ENCODE results near the gene BUB1B.
"Not testable (repeated sequence)": the region's sequence is repeated elsewhere in the genome, so short reads cannot be mapped to it uniquely, and the experiment has no call there.

BUB1B gene, protein sequence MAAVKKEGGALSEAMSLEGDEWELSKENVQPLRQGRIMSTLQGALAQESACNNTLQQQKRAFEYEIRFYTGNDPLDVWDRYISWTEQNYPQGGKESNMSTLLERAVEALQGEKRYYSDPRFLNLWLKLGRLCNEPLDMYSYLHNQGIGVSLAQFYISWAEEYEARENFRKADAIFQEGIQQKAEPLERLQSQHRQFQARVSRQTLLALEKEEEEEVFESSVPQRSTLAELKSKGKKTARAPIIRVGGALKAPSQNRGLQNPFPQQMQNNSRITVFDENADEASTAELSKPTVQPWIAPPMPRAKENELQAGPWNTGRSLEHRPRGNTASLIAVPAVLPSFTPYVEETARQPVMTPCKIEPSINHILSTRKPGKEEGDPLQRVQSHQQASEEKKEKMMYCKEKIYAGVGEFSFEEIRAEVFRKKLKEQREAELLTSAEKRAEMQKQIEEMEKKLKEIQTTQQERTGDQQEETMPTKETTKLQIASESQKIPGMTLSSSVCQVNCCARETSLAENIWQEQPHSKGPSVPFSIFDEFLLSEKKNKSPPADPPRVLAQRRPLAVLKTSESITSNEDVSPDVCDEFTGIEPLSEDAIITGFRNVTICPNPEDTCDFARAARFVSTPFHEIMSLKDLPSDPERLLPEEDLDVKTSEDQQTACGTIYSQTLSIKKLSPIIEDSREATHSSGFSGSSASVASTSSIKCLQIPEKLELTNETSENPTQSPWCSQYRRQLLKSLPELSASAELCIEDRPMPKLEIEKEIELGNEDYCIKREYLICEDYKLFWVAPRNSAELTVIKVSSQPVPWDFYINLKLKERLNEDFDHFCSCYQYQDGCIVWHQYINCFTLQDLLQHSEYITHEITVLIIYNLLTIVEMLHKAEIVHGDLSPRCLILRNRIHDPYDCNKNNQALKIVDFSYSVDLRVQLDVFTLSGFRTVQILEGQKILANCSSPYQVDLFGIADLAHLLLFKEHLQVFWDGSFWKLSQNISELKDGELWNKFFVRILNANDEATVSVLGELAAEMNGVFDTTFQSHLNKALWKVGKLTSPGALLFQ

DNA sequence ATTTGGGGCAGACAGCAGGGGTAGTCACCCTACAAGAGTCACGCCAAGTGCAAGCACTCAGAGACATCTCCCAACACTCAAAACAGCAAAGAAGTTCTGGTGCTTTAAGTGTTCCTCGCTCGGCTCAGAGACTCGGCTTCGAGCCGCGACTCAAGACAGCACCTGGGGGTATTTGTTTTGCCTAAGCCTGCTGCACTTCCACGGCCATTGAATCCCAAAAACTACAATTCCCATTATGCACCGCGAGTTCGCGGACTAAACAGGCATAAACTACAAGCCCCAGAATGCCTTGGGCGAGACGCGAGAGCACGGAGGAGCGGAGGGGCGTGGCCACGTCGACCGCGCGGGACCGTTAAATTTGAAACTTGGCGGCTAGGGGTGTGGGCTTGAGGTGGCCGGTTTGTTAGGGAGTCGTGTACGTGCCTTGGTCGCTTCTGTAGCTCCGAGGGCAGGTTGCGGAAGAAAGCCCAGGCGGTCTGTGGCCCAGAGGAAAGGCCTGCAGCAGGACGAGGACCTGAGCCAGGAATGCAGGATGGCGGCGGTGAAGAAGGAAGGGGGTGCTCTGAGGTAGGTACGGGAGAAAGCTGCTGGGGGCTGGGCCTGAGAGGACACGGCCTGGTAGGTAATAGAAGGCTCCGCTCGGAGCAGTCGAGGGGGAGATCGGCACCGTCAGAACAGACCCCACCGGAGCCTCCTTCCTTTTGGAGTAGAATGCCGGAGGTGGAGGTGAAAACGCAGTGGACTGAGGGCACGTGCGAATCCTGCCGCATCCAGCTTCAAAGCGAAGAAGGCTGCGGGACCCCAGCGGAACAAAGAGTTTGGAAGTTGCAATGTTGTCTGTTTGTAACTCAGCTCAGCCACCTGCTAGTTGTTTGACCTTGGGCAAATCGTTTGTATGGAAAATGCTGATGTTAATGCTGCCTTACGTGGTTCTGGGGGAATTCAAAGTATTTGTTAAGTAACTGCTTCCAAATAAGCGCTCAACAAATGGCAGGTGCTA, at the start of gene BUB1B:
Gene BUB1B (plus strand): TSS at position 381 of the 1,000 bp plus-strand sequence. CDS start 152 bp downstream, at position 533.
- DNase-seq = peak; percentile 93

DNA sequence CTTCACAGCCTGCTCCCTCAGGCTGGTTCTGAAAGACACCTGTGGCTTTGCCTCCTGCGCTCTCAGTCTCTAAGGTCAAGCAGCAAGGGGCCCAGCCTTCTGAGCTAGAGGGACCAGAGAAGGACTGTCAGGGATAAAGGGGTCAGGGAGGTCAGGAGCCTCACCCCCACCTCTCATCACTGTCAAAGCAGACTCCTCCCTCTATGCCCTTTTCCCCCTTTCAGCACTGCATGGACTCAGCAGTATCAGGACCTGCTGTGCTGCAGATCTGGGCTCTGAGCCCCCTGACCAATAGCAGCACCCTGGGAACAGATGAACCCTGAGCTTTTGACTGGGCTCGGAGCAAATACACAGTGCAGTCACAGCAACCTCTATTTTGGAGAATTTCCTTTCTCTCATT, 49.0 kb upstream of the BUB1B start:
- DNase-seq = no peak

DNA sequence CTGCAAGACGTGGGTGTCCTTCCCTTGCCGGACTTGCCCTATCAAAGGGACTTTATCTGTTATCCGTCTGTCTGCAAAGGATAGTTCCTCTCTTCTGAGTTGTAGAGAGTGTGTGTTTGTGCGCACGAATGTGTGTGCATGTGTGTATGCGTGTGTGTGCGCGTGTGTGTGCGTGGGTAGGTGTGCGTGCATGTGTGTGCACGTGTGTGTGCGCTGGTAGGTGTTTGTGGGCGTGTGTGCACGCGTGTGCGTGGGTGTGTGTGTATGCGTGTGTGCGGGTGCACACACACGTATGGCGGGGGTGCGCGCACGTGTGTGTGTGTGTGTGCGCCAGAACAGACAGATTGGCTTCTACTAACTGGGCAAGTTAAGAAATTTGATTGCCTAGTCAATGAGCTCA, 48.1 kb upstream of the BUB1B start:
- no peak for DNase-seq

DNA sequence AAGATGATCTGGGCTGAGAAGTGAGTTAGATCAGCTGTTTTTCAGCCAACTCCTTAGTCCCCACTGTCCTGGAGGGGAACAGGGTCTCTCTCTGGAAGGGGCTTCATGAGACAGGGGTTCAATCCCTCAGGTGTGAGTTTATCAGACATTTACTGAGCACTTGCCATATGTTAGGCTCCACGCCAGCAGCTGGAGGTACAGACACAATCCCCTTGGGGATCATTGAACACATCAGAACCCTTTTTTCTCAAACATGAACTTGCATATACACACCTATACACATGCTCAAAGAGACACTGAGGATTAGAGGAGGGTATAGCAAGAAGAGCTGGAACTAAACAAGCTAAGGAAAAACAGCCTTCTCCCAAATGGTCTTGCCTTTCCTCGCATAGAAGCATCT, 46.7 kb upstream of the BUB1B start:
- DNase-seq = no peak

DNA sequence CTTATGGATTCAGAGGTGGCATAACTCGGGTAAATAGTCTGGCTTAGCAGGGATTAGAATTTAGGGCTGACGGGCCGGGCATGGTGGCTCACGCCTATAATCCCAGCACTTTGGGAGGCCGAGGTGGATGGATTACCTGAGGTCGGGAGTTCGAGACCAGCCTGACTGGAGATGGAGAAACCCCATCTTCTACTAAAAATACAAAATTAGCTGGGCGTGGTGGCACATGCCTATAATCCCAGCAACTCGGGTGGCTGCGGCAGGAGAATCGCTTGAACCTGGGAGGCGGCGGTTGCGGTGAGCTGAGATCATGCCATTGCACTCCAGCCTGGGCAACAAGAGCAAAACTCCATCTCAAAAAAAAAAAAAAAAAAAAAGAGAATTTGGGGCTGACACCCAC, 45.8 kb upstream of the BUB1B start:
- DNase-seq = not testable (repeated sequence)

DNA sequence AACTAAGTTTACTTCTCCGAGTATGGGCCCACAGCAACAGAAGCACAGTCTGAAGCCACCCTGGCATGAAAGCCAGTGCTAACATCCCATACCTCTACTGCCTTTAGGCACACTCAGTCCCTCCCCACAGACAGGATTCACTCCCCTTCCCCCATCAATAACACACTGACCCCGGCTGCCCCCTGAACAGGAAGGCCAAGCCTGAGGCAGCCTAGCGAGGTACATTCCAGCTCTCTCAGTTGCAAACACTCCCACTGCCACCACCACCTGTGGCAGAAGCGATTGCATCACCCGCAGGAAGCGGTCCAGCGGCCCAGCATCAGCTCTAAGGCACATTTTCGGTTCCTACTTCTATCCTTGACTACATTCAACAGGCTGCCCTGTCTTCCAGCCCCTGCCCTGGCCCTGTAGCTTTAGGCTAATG, 45.2 kb upstream of the BUB1B start:
- peak; percentile 84 for DNase-seq

DNA sequence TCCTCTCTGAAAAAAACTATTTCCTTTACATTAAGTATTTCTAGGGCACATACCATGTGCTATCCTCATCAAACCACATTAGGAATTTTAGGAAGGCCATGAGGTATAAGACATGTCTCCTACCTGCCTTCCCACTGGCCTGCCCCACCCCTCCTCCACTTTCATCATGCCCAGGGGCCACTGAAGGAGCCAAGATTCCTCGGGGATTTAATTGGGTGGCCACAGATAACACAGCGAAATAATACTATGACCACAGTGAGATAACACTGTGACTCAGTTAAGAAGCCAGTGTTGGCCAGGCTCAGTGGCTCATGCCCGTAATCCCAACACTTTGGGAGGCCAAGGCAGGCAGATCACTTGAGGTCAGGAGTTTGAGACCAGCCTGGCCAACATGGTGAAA, 42.4 kb upstream of the BUB1B start:
- DNase-seq = no peak

DNA sequence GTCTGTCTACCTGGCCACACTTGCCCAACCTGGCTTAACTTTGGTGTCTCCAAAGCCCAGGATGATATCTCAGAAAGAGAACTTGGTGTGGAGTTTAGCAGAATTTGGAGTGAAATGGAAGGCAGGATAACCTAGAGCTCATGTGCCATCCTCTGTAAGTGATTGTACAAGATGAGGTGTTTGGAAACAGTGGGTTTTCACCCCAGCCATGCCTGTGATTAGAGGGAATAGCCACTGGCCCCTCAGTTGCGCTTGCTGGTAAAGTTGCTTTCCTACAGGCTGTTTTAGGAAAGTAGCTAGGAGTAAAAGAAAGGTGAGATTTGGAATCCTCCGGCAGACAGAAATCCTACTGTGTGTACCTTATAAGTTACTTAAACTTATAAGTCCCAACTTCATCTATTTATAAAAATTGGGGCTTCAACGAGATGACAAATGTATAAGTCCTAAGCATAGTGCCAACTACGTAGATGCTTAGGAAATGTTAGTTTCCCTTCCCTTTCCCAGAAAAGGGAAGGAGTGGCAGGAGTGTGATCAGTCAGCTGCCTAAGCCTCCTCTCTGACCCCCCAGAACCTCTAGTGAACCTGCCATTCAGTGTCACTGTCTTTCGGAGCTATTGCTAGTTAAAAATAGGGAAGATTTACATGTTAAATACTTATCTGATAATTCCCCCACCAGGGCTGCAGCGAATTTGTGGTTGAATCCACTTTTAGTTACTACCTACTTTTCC, 38.8 kb upstream of the BUB1B start:
- no peak for DNase-seq

DNA sequence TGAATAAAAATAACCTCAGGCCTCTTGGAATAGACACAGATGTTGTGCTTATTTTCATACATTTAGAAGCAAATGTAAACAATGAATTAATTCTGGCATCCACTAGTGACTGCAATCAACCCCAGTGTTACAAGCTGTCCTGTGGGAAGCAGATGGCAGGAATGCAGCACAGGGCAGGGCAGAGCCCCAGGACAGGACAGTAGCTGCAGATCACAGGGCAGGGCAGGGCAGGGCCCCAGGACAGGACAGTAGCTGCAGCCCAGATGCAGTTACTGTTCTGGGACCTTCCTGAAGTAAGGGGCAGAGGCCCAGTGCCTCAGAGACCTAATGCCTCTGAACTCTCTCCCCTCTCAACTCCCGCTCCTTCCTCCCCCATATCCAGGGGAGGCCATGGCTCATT, 37.9 kb upstream of the BUB1B start:
- not testable (repeated sequence) for DNase-seq

DNA sequence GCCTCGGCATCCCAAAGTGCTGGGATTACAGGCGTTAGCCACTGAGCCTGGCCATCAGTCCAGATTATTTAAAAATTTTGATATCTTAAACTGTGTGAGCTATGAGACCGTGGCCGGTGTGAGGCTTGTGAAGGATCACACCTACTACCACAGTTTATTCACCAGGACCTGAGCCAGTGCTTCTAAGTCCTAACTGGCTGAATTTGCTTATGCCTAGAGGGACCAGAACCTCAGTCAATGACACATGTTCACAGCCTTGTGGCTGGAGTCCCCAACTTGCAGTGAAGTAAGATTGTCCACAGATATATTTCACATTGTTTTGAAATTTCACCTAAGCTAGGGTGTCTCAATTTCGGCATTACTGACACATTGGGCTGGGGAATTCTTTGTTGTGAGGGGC, 37.0 kb upstream of the BUB1B start:
- peak; percentile 38 for DNase-seq

DNA sequence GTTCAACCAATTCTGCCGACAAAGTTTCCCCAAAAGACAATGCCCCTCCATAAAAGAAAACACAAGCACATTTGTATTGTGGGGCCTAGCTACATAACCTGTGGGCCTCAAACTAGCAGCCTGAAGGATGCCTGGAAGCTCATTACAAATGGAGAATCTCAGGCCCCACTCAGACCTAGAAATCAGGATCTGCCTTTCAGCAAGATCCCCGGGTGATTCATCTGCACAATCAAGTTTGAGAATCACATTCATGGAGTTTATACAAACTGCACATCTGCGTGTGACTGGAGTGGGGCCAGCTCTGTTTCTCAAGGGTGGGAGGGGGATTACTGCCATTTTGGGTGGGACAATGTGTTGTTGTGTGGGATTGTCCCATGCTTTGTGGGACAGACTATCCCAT, 36.5 kb upstream of the BUB1B start:
- not testable (repeated sequence) for DNase-seq

DNA sequence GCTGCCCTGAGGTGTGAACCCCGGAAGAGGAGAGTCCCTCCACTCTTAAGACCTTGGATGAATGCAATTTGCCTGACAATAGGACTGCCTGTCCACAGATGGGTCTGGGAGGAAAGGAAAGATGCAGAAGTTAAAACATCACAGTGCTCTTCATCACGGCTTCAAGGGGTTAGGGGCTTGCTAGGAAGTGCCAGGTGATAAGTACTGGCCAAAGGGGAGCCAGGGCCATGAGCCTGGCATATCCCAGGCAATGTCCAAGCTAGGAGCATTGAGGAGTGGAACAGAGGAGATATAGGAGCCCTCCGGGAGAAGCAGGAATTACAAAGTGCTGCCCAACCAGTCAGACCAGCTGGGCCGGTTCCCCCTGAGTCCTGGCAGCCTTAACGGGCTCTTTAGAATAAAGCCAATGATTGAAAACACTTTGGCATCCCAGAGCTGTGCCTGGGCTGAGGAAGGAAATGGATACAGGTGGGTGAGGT, 36.0 kb upstream of the BUB1B start:
- DNase-seq = not testable (repeated sequence)

DNA sequence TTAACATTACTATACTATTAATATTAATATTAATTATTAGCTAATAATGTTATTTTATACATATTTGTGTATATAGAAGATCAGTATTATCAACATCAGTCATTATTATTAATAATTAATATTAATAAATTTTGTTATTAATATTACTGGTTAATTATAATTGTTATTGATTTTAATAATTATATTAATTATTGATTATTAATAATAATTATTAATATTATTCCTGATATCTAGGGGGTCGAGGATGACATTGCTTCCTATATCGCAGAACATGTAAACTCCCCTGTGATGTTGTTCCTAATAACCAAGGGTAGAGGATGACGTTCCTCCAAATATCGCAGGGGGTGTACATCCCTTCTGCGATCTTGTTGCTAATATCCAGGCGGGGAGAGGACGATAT, 34.9 kb upstream of the BUB1B start:
- DNase-seq = no peak

DNA sequence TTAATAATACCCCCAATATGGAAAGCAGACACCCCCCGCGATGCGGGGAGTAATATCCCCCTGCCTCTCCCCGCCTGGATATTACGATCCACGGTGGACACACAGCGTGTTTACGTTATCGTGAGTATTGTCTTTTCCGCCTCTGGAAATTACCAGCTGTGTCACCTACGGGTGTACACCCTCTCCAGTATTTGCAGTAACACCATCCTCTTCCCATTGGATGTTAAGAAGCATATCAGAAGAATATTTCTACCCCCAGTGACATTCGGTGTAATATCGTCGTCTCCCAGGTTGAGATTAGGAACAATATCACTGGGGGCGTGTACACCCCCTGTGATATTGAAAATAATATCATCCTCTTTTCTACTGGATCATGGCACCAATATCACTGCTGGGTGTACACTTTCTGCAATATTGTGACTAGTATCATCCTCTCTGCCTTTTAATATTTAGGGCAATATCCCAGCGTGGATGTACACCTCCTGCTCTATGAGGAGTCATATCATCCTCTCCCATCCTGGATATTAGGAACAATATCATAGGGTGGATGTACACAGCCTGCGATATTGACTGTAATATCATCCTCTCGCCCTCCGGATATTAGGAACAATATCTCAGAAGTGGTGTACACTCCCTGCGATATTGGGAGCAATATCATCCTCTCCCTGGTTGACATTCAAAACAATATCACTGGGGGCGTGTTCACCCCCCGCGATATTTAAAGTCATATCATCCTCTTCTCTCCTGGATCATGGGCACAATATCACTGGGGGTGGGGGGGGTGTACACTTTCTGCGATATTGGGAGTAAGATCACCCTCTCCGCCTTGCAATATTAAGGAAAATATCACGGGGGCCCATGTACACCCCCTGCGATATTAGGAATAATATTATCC, 31.9 kb upstream of the BUB1B start:
- DNase-seq = no peak

DNA sequence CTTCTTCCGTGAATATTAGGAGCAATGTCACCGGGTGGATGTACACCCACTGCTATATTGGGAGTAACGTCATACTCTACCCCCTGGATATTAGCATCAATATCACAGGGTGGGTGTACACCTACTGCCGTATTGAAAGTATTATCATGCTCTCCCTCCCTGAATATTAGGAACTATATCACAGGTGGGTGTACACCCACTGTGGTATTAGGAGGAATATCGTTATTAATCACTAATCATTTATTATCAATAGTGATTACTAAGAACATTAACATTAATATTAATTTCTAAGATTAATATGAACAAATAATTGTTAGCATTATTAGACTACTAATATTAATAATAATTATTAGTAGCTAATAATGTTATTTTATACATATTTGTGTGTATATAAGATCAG, 30.8 kb upstream of the BUB1B start:
- DNase-seq = no peak

DNA sequence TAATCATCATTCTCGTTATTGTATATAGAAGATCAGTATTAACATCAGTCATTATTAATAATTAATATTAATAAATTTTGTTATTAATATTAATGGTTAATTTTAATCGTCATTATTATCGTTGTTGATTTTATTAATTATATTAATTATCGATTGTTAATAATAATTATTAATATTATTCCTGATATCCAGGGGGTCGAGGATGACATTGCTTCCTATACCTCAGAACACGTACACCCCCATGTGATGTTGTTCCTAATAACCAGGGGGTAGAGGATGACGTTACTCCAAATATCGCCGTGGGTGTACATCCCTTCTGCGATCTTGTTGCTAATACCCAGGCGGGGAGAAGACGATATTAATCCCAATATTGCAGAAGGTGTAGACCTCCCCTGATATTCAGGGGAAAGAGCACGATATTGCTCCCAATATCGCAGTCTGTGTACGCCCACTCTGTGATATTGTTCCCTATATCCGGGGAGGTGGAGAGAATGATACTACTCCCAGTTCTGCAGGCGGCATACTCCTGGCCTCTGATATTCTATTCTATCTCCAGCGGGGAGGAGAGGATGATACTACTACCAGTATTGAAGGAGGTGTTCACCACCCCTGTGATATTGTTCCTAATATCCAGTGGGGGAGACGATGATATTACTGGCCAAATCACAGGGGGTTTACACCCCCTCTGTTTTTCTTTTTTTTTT, 29.9 kb upstream of the BUB1B start:
- no peak for DNase-seq

DNA sequence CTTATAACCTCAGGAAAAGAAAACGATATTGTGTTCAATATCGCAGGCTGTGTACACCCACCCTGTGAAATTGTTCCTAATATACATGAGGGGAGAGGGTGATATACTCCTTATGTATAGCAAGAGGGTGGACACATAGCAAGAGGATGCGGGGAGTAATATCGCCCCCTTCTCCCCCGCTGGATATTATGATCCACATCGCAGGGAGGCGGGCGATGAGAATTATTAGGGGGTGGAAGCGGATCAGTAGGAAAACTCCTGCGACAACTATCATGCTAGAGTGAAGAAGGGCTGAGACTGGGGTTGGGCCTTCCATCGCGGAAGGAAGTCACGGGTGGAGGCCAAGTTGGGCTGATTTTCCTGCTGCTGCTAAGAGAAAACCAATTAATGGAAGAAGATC, 27.3 kb upstream of the BUB1B start:
- DNase-seq = no peak

DNA sequence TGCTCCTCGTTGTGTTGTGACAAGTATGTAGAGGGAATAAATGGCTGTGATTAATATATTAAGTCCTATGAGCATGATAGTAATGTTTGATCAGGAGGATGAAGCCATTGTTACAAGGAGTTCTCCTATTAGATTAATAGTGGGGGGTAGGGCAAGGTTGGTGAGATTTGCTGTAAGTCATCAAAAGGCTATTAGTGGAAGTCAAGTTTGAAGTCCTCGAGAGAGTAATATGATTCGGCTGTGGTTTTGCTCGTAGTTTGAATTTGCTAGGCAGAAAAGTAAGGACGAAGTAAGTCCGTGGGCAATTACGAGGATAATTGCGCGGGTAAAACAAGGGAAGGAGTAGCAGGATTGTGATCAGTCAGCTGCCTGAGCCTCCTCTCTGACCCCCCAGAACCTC, 26.0 kb upstream of the BUB1B start:
- no peak for DNase-seq

DNA sequence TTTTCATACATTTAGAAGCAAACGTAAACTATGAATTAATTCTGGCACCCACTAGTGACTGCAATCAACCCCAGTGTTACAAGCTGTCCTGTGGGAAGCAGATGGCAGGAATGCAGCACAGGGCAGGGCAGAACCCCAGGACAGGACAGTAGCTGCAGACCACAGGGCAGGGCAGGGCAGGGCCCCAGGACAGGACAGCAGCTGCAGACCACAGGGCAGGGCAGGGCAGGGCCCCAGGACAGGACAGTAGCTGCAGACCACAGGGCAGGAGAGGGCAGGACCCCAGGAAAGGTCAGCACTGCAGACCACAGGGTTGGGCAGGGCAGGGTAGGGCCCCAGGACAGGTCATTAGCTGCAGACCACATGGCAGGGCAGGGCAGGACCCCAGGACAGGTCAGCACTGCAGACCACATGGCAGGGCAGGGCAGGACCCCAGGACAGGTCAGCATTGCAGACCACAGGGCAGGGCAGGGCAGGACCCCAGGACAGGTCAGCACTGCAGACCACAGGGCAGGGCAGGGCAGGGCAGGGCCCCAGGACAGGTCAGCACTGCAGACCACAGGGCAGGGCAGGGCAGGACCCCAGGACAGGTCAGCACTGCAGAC, 24.9 kb upstream of the BUB1B start:
- not testable (repeated sequence) for DNase-seq

All from NK-92 treated with Interleukin-12 subunit alpha and Interleukin-12 subunit beta, amount 100 ng/mL, for 24 hours (cell line).